GM12864 (cell line): Measurements from ENCODE around the gene MAU2.

ENCODE experiments used
- DNase-seq: peaks from one replicate; pipeline ENCODE4 v3.0.0-alpha.2; 2011; ENCODE audit warnings: low read depth
- H3K4me3 ChIP-seq: 2 replicates; pipeline ENCODE4 v1.5.1; 2011; ENCODE audit warnings: mild to moderate bottlenecking, low read depth, low read length, control low read depth
- CTCF ChIP-seq: IDR thresholded peaks from 2 replicates; pipeline ENCODE4 v1.5.1; 2011; ENCODE audit warnings: low read depth, mild to moderate bottlenecking, moderate library complexity, low read length, control low read depth, inconsistent platforms; ENCODE audit errors: missing control alignments

Gene MAU2

GRCh38 chr19:19296953-19297689, 23.5 kb upstream of the MAU2 start:
- no peak for DNase-seq

GRCh38 chr19:19297759-19298158, 22.9 kb upstream of the MAU2 start:
- DNase-seq, result no peak
- H3K4me3 ChIP-seq, result no peak overlapping the region
- TF ChIP-seq CTCF, result no peak

More at GRCh38 chr19:19296953-19297689, 23.5 kb upstream of the MAU2 start:
- no peak overlapping the region for H3K4me3 ChIP-seq
- TF ChIP-seq CTCF, result no peak

GRCh38 chr19:19300613-19301012, 20.0 kb upstream of the MAU2 start:
- DNase-seq, result no peak
- no peak overlapping the region for H3K4me3 ChIP-seq
- TF ChIP-seq CTCF, result no peak

- no peak for TF ChIP-seq CTCF
- H3K4me3 ChIP-seq, result no peak overlapping the region
Measured at GRCh38 chr19:19303411-19303810, 17.2 kb upstream of the MAU2 start.

GRCh38 chr19:19304186-19304965, 16.3 kb upstream of the MAU2 start:
- TF ChIP-seq CTCF, result no peak
- no peak overlapping the region for H3K4me3 ChIP-seq
- DNase-seq, result no peak

More at GRCh38 chr19:19303411-19303810, 17.2 kb upstream of the MAU2 start:
- no peak for DNase-seq

GRCh38 chr19:19305066-19305465, 15.6 kb upstream of the MAU2 start:
- TF ChIP-seq CTCF, result no peak
- DNase-seq, result no peak
- no peak overlapping the region for H3K4me3 ChIP-seq
